Ramos (cell line): ENCODE results near the gene CTDP1.

Source experiments
- in situ Hi-C: fragments of 300-500 bp; cut with MboI; formaldehyde crosslinking; loops from one replicate; pipeline ENCODE4 v1.14.3; 2022; ENCODE audit warnings: low sequenced_read_pairs; ENCODE audit not compliant: unreplicated experiment

Gene CTDP1

DNA sequence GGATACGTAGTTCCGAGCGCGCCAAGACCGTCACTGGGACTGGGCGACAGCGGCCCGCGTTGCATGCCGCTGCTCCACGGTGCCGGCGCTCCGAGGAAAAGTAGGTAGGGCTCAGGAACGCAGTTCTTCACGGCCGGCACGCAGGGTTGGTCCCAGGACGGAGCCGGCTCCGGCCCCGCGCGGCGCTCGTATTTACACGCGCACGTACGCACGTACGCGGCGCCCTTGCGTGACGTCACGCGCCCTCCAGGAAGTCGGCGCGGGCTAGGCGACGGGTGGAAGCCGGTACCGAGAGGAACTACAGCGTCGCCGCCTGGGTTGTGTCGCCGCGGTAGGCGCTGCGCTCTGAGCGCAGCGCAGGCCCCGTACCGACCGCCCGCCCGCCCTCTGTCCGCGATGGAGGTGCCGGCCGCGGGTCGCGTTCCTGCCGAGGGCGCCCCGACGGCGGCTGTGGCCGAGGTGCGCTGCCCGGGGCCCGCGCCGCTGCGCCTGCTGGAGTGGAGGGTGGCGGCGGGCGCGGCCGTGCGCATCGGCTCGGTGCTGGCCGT lies at the start of gene CTDP1:
CTDP1 (plus strand) TSS at position 252 of the 548 bp plus-strand sequence; CDS start at position 397, 145 bp downstream.
- in situ Hi-C loops: no loop called here

DNA sequence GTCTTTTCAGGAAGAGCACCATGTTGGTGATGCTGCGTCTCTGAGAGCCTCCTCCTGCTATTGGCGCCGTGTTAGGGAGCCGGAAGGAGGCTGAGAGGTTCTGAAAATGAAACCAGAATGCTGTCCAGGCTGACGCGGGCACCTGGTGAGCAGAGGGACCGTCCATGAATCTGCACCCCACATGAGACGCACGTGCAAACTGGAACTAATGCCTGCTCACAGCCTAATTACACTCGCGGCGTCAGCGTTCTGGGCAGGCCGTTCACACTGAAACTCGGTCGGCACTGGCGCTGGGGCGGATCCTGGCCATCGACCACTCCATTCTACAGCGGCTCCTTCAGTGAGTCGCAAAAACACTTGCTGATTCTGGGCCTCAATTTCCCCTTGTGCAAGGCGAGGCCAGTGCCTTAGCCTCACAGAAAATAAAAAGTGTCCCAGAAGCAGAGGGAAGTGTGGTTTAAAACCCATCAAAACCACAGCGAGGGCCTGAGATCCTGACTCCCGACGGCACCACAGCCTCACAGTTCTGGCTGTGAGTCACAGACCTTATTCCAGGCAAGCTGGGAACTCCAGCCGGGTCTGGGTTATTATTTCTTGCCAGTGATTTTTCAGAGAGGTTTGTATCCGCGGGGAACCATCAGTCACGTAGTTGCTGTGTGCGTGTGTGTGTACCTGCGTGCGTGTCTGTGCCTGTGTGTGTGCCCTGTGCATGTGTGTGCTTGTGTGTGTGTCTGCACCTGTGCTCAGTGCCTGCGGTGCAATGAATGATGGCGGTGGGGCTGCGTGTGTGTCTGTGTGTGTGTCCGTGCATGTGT lies 49.1 kb upstream of the CTDP1 start:
- in situ Hi-C loops: no loop called here

GRCh38 chr18:79631096-79631507 lies 48.5 kb upstream of the CTDP1 start:
- in situ Hi-C loops: no loop called here

DNA sequence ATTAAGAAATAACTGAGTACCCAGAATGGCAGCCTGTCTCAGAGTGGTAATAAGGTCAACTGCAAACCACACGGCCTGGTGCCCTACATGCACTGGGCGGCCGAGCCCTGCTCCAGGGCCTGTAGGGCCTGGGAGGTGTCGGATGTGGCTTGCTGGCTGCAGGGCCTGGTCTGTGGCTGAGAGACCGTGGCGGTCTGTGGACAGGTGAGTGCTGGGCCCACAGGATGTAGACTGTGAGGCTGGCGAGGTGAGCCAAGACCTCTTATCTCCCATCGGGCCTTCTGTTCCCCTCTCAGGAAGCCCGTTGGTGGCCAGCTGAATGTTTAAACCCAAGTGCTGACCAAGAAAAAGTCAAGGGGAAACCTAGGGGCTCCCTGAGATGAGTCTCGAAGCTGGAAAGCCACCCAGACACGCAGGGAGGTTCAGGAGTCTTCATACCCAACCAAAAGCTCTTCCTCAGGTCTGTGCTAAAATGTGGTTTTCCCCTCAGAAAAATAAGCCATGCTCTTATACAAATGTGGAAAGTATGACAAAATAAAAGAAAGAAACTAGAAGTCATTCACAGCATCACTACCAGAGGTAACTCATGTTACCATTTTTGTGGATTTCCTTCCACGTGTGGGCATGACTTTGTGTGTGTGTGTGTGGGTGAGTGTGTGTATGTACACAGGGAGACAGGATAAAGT lies 47.7 kb upstream of the CTDP1 start:
- in situ Hi-C loops: no loop called here

DNA sequence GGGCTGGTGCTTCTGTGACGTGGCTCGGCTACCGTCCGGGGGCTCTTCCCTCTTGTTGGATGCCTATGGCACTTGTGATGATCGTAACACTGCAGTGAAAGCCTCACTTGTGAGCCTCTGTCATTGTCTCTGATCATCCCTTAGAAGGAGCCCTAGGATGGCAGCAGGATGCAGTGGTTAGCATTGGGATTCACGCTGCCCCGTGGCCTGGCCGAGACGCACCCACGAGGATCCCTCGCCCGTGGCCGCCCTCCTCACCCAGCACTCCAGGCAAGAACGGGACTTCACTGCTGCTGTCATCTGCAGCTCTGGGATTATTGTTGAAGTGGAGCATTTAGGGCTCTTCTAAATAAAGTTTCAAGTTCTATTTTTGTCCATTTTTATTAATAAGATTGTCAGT lies 46.8 kb upstream of the CTDP1 start:
- in situ Hi-C loops: no loop called here

GRCh38 chr18:79634186-79634585 lies 45.4 kb upstream of the CTDP1 start:
- in situ Hi-C loops: no loop called here

GRCh38 chr18:79634593-79635426 lies 44.8 kb upstream of the CTDP1 start:
- in situ Hi-C loops: no loop called here

- in situ Hi-C loops: no loop called here
Observed at GRCh38 chr18:79635427-79635726, 44.2 kb upstream of the CTDP1 start.

GRCh38 chr18:79637181-79637920 lies 42.3 kb upstream of the CTDP1 start:
- in situ Hi-C loops: no loop called here

GRCh38 chr18:79637921-79638909 lies 41.4 kb upstream of the CTDP1 start:
- in situ Hi-C loops: no loop called here

- in situ Hi-C loops: no loop called here
Observed at GRCh38 chr18:79639072-79639829, 40.4 kb upstream of the CTDP1 start.

DNA sequence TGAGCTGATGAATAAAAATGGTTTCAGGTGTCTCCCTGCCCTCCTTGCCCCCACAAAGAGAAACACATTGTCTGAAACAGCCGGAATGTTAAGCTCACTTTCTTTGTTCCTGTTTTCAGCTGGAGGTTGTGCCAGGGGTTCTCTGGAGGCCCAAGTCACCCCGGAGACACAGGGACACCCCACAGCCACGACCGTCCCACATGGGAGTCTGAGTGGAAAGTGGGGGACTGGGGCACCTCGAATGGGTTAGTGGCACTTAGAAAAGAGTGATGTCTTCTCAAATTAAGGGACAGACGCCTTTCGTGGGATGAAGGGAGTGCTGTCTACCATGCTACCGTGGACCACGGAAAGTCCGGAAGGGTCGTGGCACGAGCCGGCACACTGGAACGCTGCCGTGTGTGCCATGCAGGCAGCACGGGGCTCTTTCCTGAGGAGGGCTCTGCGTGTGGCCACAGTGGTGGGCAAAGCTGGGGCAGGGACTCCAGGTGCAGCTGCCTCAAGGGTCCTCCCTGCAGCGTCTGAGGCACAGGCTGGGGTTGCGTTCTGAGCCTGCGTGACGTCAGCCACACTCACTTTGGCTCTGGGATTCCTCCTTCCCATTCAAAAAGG lies 39.4 kb upstream of the CTDP1 start:
- in situ Hi-C loops: no loop called here

- in situ Hi-C loops: no loop called here
Observed at GRCh38 chr18:79640875-79641274, 38.7 kb upstream of the CTDP1 start.

DNA sequence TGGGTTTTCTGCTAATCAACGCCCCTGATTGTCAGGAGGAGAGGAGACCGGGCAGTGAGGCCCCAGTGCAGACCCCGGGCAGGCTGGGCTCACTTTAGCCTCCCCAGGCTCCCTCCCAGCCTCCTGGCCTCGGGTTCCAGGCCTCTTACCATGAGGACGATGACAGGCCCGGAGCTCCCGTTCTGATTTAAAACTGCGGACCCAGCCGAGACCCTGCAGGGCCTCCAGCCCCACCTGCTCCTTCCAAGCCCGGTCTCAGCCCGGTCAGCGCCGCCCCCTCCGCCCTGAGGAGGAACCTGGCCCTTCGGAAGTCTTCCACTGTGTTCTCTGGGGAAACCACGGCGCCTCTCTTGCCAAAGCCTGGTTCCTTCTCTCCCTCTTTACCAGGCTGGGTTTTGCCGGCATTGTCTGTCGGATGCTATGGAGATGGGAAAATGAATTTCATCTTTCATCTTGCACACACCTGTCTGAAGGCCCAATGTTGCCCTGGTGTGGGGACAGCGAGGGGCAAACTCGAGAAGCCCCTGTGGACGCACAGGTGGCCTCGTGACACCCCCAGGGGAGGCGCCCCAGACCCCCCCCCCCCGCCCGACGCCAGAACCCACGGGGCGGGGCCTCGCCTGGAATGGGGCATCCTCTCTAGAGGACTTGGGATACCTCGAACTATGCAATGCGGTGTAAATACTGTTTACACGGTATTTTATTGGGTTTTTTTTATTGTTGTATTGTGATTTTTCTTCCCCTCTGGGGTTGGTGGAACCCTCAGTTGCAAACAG lies 37.7 kb upstream of the CTDP1 start:
- in situ Hi-C loops: no loop called here

DNA sequence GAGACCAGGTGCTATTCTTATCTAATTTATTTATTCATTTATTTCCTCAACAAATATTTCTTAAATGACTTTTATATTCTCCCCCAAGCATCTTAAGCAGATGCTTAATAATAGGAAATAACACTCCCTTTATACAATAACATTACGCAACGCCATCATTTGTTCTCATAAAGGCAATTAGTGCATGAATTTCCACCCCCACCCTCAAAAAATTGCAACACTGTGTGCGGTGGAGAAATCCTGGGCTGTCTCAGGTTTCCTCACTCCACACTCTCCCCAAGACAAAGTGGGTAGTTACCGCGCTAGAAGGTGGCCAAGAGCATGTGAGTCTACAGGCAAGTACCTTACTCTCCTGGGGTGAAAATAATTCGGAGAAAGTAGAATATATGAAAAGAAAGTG lies 37.0 kb upstream of the CTDP1 start:
- in situ Hi-C loops: no loop called here

GRCh38 chr18:79643054-79643984 lies 36.3 kb upstream of the CTDP1 start:
- in situ Hi-C loops: no loop called here
